ENCODE results near the gene FAM221B.
A peak's percentile ranks its signal among the peaks of the same experiment; 100 is the strongest.

FAM221B gene

GRCh38 chr9:35810122-35810521, 18.4 kb downstream of the FAM221B start:
- TF ChIP-seq CTCF (conservative IDR thresholded peaks at IDR 0.05; ENCODE audit: low read length), result no peak
- no peak for DNase-seq (ENCODE audit: low read depth)

GRCh38 chr9:35808433-35808832, 20.1 kb downstream of the FAM221B start:
- no peak overlapping the region for H3K4me3 ChIP-seq (ENCODE audit: low read length)
- no peak for DNase-seq (ENCODE audit: low read depth)
- no peak for TF ChIP-seq CTCF (conservative IDR thresholded peaks at IDR 0.05; ENCODE audit: low read length)

More at GRCh38 chr9:35810122-35810521, 18.4 kb downstream of the FAM221B start:
- H3K4me3 ChIP-seq (ENCODE audit: low read length), result no peak overlapping the region

- H3K4me3 ChIP-seq (ENCODE audit: low read length), result no peak overlapping the region
- no peak for TF ChIP-seq CTCF (conservative IDR thresholded peaks at IDR 0.05; ENCODE audit: low read length)
- no peak for DNase-seq (ENCODE audit: low read depth)
Measured at GRCh38 chr9:35806101-35806500, 22.4 kb downstream of the FAM221B start.

GRCh38 chr9:35801328-35802128, 27.0 kb downstream of the FAM221B start:
- DNase-seq (ENCODE audit: low read depth), result no peak
- TF ChIP-seq CTCF (conservative IDR thresholded peaks at IDR 0.05; ENCODE audit: low read length), result no peak
- H3K4me3 ChIP-seq (ENCODE audit: low read length), result no peak overlapping the region

- no peak for TF ChIP-seq CTCF (conservative IDR thresholded peaks at IDR 0.05; ENCODE audit: low read length)
- DNase-seq (ENCODE audit: low read depth), result no peak
- H3K4me3 ChIP-seq (ENCODE audit: low read length), result no peak overlapping the region
Measured at GRCh38 chr9:35800530-35800929, 28.0 kb downstream of the FAM221B start.

GRCh38 chr9:35798658-35799374, 29.7 kb downstream of the FAM221B start:
- H3K4me3 ChIP-seq (ENCODE audit: low read length), result no peak overlapping the region
- DNase-seq (ENCODE audit: low read depth), result peak; percentile 42

More at GRCh38 chr9:35798658-35799374, 29.7 kb downstream of the FAM221B start:
- TF ChIP-seq CTCF (conservative IDR thresholded peaks at IDR 0.05; ENCODE audit: low read length), result no peak

All from AG10803 (cell line).